ENCODE measurements around the gene PPP1R15A. TPM values are rescaled to one million over a fixed set of nuclear protein-coding genes. Genes with fewer than 3 reads are reported as not detected.

PPP1R15A gene
- total and polyA plus RNA-seq, 2 experiments from 2014 or later, result 14.0 to 15.8 TPM

DNA sequence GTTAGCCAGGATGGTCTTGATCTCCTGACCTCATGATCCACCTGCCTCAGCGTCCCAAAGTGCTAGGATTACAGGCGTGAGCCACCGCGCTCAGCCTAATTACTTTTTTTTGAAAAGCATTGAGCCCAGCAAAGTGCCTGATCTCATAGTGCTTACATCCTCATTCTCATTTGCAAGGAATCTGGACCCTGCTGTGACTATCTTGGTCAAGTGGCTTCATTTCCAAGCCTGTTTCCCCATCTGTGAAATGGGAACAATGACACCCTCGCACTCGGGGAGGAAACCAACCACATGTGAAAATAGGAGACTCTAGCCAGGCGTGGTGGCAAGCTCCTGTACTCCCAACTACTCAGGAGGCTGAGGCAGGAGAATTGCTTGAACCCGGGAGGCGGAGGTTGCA is 2.2 kb upstream of the PPP1R15A start:
- Histone ChIP-seq H3K4me2 (no peak overlapping the region), H3K79me2 (replicated peaks; ENCODE audit: insufficient read depth) (peaks cover 20% of the 10 kb centered on the region), H2AFZ (no peak overlapping the region), H3K27ac (ENCODE audit: low read depth) (no peak overlapping the region), H3F3A (replicated peaks; ENCODE audit: low read depth) (peaks cover 9% of the 10 kb centered on the region), H3K27me3 (ENCODE audit: insufficient read depth) (no peaks in the 10 kb centered on the region), H3K9me2 (ENCODE audit: insufficient read depth) (no peaks in the 10 kb centered on the region), H3K36me3 (ENCODE audit: insufficient read depth) (peaks cover 5% of the 10 kb centered on the region; the same call in 1 of the 2 replicates), H3K4me3 (no peak overlapping the region), H4K20me1 (replicated peaks; ENCODE audit: insufficient read depth) (peaks cover 13% of the 10 kb centered on the region), H3K4me1 (ENCODE audit: insufficient read depth) (peaks cover 12% of the 10 kb centered on the region)
- peaks cover 11% of the 10 kb centered on the region for H3K27me3 Mint-ChIP-seq (ENCODE audit: insufficient read depth, low read depth, poor library complexity)
- DNase-seq (ENCODE audit: low spot score), result no peak
- no peak overlapping the region for H3K4me3 Mint-ChIP-seq
- TF ChIP-seq EZH2phosphoT487 (IDR thresholded peaks at IDR 0.05; ENCODE audit: unreplicated experiment) (no peak), NANOG (IDR thresholded peaks at IDR 0.05; ENCODE audit: borderline replicate concordance) (no peak), STAT1 (IDR thresholded peaks at IDR 0.05; ENCODE audit: unreplicated experiment) (no peak), JUNB (IDR thresholded peaks at IDR 0.05; ENCODE audit: unreplicated experiment) (no peak), ZNF331 (CRISPR knock-in tag; IDR thresholded peaks at IDR 0.05; ENCODE audit: low read depth) (no peak), EZH2 (IDR thresholded peaks at IDR 0.05; ENCODE audit: low read depth, unreplicated experiment) (no peak), POLR2AphosphoS5 (IDR thresholded peaks at IDR 0.05; ENCODE audit: low read depth) (no peak), CREB1 (CRISPR knock-in tag; IDR thresholded peaks at IDR 0.05; ENCODE audit: low read depth) (no peak), ZNF114 (CRISPR knock-in tag; IDR thresholded peaks at IDR 0.05) (no peak)
- TF ChIP-seq, protein P1, sequence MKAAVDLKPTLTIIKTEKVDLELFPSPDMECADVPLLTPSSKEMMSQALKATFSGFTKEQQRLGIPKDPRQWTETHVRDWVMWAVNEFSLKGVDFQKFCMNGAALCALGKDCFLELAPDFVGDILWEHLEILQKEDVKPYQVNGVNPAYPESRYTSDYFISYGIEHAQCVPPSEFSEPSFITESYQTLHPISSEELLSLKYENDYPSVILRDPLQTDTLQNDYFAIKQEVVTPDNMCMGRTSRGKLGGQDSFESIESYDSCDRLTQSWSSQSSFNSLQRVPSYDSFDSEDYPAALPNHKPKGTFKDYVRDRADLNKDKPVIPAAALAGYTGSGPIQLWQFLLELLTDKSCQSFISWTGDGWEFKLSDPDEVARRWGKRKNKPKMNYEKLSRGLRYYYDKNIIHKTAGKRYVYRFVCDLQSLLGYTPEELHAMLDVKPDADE (IDR thresholded peaks at IDR 0.05), result no peak
- TF ChIP-seq, protein P2, sequence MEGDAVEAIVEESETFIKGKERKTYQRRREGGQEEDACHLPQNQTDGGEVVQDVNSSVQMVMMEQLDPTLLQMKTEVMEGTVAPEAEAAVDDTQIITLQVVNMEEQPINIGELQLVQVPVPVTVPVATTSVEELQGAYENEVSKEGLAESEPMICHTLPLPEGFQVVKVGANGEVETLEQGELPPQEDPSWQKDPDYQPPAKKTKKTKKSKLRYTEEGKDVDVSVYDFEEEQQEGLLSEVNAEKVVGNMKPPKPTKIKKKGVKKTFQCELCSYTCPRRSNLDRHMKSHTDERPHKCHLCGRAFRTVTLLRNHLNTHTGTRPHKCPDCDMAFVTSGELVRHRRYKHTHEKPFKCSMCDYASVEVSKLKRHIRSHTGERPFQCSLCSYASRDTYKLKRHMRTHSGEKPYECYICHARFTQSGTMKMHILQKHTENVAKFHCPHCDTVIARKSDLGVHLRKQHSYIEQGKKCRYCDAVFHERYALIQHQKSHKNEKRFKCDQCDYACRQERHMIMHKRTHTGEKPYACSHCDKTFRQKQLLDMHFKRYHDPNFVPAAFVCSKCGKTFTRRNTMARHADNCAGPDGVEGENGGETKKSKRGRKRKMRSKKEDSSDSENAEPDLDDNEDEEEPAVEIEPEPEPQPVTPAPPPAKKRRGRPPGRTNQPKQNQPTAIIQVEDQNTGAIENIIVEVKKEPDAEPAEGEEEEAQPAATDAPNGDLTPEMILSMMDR (conservative IDR thresholded peaks at IDR 0.05; ENCODE audit: low read depth in 2 of 2), result no peak
- TF ChIP-seq, protein P3, sequence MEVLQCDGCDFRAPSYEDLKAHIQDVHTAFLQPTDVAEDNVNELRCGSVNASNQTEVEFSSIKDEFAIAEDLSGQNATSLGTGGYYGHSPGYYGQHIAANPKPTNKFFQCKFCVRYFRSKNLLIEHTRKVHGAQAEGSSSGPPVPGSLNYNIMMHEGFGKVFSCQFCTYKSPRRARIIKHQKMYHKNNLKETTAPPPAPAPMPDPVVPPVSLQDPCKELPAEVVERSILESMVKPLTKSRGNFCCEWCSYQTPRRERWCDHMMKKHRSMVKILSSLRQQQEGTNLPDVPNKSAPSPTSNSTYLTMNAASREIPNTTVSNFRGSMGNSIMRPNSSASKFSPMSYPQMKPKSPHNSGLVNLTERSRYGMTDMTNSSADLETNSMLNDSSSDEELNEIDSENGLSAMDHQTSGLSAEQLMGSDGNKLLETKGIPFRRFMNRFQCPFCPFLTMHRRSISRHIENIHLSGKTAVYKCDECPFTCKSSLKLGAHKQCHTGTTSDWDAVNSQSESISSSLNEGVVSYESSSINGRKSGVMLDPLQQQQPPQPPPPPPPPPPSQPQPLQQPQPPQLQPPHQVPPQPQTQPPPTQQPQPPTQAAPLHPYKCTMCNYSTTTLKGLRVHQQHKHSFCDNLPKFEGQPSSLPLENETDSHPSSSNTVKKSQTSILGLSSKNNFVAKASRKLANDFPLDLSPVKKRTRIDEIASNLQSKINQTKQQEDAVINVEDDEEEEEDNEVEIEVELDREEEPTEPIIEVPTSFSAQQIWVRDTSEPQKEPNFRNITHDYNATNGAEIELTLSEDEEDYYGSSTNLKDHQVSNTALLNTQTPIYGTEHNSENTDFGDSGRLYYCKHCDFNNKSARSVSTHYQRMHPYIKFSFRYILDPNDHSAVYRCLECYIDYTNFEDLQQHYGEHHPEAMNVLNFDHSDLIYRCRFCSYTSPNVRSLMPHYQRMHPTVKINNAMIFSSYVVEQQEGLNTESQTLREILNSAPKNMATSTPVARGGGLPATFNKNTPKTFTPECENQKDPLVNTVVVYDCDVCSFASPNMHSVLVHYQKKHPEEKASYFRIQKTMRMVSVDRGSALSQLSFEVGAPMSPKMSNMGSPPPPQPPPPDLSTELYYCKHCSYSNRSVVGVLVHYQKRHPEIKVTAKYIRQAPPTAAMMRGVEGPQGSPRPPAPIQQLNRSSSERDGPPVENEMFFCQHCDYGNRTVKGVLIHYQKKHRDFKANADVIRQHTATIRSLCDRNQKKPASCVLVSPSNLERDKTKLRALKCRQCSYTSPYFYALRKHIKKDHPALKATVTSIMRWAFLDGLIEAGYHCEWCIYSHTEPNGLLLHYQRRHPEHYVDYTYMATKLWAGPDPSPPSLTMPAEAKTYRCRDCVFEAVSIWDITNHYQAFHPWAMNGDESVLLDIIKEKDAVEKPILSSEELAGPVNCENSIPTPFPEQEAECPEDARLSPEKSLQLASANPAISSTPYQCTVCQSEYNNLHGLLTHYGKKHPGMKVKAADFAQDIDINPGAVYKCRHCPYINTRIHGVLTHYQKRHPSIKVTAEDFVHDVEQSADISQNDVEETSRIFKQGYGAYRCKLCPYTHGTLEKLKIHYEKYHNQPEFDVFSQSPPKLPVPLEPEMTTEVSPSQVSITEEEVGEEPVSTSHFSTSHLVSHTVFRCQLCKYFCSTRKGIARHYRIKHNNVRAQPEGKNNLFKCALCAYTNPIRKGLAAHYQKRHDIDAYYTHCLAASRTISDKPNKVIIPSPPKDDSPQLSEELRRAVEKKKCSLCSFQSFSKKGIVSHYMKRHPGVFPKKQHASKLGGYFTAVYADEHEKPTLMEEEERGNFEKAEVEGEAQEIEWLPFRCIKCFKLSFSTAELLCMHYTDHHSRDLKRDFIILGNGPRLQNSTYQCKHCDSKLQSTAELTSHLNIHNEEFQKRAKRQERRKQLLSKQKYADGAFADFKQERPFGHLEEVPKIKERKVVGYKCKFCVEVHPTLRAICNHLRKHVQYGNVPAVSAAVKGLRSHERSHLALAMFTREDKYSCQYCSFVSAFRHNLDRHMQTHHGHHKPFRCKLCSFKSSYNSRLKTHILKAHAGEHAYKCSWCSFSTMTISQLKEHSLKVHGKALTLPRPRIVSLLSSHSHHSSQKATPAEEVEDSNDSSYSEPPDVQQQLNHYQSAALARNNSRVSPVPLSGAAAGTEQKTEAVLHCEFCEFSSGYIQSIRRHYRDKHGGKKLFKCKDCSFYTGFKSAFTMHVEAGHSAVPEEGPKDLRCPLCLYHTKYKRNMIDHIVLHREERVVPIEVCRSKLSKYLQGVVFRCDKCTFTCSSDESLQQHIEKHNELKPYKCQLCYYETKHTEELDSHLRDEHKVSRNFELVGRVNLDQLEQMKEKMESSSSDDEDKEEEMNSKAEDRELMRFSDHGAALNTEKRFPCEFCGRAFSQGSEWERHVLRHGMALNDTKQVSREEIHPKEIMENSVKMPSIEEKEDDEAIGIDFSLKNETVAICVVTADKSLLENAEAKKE (CRISPR knock-in tag; IDR thresholded peaks at IDR 0.05), result no peak
- TF ChIP-seq, protein P4, sequence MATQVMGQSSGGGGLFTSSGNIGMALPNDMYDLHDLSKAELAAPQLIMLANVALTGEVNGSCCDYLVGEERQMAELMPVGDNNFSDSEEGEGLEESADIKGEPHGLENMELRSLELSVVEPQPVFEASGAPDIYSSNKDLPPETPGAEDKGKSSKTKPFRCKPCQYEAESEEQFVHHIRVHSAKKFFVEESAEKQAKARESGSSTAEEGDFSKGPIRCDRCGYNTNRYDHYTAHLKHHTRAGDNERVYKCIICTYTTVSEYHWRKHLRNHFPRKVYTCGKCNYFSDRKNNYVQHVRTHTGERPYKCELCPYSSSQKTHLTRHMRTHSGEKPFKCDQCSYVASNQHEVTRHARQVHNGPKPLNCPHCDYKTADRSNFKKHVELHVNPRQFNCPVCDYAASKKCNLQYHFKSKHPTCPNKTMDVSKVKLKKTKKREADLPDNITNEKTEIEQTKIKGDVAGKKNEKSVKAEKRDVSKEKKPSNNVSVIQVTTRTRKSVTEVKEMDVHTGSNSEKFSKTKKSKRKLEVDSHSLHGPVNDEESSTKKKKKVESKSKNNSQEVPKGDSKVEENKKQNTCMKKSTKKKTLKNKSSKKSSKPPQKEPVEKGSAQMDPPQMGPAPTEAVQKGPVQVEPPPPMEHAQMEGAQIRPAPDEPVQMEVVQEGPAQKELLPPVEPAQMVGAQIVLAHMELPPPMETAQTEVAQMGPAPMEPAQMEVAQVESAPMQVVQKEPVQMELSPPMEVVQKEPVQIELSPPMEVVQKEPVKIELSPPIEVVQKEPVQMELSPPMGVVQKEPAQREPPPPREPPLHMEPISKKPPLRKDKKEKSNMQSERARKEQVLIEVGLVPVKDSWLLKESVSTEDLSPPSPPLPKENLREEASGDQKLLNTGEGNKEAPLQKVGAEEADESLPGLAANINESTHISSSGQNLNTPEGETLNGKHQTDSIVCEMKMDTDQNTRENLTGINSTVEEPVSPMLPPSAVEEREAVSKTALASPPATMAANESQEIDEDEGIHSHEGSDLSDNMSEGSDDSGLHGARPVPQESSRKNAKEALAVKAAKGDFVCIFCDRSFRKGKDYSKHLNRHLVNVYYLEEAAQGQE (IDR thresholded peaks at IDR 0.05; ENCODE audit: unreplicated experiment), result no peak
- H3K9me3 Mint-ChIP-seq, result peaks cover 4% of the 10 kb centered on the region; the same call in 1 of the 3 replicates
- H3K4me1 Mint-ChIP-seq, result peaks cover 39% of the 10 kb centered on the region
- H3K36me3 Mint-ChIP-seq (ENCODE audit: low read depth), result peaks cover 20% of the 10 kb centered on the region
- no peak overlapping the region for H3K27ac Mint-ChIP-seq
- no peak for ATAC-seq
